ENCODE results near the gene FAM170B. TPM values are rescaled to one million over a fixed set of nuclear protein-coding genes. Genes with fewer than 3 reads are reported as not detected.

Gene FAM170B
- total RNA-seq, 1 donor from 2014 or later, result not detected

DNA sequence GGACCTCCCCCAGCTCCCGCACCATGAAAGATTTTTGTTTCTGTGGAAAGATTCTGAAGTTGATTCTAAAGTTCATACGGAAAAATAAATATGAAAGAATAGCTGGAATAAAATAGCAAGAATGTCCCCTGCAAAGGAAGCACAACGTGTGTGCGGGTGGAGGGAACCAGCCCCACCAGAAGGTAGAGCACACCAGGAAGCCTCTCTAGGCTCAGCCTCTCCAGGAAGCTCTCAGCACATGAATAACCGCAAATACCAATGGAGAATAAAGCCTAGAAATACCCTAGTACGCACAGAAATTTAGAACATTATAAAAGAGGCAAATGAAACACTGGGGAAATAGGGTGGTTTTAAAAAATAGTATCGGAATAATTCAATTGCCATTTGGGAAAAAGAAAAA is 24.6 kb upstream of the FAM170B start:
- peaks cover 7% of the 10 kb centered on the region for H3K4me1 Mint-ChIP-seq (ENCODE audit: low read depth, unreplicated experiment)
- H3K27me3 Mint-ChIP-seq (ENCODE audit: unreplicated experiment), result peaks cover 2% of the 10 kb centered on the region
- TF ChIP-seq, protein P1, sequence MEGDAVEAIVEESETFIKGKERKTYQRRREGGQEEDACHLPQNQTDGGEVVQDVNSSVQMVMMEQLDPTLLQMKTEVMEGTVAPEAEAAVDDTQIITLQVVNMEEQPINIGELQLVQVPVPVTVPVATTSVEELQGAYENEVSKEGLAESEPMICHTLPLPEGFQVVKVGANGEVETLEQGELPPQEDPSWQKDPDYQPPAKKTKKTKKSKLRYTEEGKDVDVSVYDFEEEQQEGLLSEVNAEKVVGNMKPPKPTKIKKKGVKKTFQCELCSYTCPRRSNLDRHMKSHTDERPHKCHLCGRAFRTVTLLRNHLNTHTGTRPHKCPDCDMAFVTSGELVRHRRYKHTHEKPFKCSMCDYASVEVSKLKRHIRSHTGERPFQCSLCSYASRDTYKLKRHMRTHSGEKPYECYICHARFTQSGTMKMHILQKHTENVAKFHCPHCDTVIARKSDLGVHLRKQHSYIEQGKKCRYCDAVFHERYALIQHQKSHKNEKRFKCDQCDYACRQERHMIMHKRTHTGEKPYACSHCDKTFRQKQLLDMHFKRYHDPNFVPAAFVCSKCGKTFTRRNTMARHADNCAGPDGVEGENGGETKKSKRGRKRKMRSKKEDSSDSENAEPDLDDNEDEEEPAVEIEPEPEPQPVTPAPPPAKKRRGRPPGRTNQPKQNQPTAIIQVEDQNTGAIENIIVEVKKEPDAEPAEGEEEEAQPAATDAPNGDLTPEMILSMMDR (IDR thresholded peaks at IDR 0.05; ENCODE audit: partially characterized antibody, unreplicated experiment), result no peak
- H3K9me3 Mint-ChIP-seq (ENCODE audit: unreplicated experiment), result peaks cover 1% of the 10 kb centered on the region
- DNase-seq, result no peak
- no peak overlapping the region for H3K4me3 Mint-ChIP-seq (ENCODE audit: unreplicated experiment)
- no peak overlapping the region for H3K27ac Mint-ChIP-seq (ENCODE audit: unreplicated experiment)
- H3K36me3 Mint-ChIP-seq (ENCODE audit: unreplicated experiment), result no peaks in the 10 kb centered on the region

DNA sequence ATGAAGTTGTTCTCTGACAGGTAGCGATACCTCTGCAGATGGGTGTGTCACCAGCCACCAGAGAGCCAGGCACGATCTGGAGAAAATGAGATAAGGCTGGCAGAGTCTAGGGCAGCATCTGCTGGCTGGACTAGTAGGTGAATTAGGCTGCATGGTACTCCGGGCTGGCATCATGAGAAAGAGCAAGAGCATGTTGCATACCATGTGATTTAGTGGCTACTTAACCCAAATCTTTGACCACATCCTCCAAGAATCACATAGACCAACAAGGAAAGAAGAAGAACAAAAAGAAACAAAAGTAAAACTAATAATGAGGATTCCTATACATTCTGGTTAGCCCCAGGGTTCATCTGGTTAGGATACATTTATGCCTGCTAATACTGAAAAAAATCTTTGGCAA is 23.4 kb upstream of the FAM170B start:
- H3K36me3 Mint-ChIP-seq (ENCODE audit: unreplicated experiment), result no peaks in the 10 kb centered on the region
- H3K27ac Mint-ChIP-seq (ENCODE audit: unreplicated experiment), result no peak overlapping the region
- DNase-seq, result no peak
- H3K4me3 Mint-ChIP-seq (ENCODE audit: unreplicated experiment), result no peak overlapping the region
- H3K27me3 Mint-ChIP-seq (ENCODE audit: unreplicated experiment), result no peaks in the 10 kb centered on the region
- TF ChIP-seq, protein P1 (IDR thresholded peaks at IDR 0.05; ENCODE audit: partially characterized antibody, unreplicated experiment), result no peak
- peaks cover 7% of the 10 kb centered on the region for H3K4me1 Mint-ChIP-seq (ENCODE audit: low read depth, unreplicated experiment)
- H3K9me3 Mint-ChIP-seq (ENCODE audit: unreplicated experiment), result peaks cover 1% of the 10 kb centered on the region

DNA sequence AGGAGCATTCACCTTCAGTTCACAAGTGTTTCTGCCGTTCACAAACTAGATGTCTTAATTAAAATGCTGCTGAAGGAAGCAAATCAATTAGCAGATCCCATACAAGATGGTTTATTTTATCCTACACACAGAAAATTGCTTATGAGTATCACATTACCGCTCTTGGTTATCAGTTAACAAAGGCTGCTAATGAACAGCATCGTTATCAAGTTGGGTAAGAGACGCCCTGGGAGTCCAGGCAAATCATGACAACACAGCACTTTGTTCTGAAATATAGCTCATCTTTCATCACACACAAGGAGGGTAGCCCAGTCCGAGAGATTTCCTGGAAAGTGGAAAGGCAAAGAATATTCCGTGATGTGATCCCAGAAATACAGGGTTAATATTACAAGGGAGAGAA is 20.8 kb upstream of the FAM170B start:
- DNase-seq, result no peak
- no peaks in the 10 kb centered on the region for H3K36me3 Mint-ChIP-seq (ENCODE audit: unreplicated experiment)
- H3K4me3 Mint-ChIP-seq (ENCODE audit: unreplicated experiment), result no peak overlapping the region
- no peaks in the 10 kb centered on the region for H3K9me3 Mint-ChIP-seq (ENCODE audit: unreplicated experiment)
- no peak overlapping the region for H3K27ac Mint-ChIP-seq (ENCODE audit: unreplicated experiment)
- H3K27me3 Mint-ChIP-seq (ENCODE audit: unreplicated experiment), result no peaks in the 10 kb centered on the region
- TF ChIP-seq, protein P1 (IDR thresholded peaks at IDR 0.05; ENCODE audit: partially characterized antibody, unreplicated experiment), result no peak
- peaks cover 7% of the 10 kb centered on the region for H3K4me1 Mint-ChIP-seq (ENCODE audit: low read depth, unreplicated experiment)

DNA sequence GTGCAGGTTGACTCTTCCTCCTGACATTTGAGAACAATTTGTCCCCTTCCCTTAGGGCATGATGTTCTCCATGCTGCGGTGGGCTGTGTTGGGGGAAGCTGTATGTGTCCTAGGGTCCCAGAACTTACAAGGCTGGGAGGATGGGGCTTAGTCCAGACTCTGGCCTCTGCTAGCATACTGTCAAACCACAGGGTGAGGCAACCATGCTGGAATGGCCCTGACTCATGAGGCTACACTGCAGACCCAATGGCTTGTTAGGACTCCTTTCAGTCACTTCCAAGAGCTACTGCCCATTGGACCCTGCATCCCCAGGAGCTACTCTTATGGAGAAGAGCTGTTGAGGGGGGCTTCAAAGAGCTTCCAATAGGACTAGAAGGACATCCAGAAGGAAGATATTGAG is 20.1 kb upstream of the FAM170B start:
- no peaks in the 10 kb centered on the region for H3K9me3 Mint-ChIP-seq (ENCODE audit: unreplicated experiment)
- no peaks in the 10 kb centered on the region for H3K36me3 Mint-ChIP-seq (ENCODE audit: unreplicated experiment)
- no peak for DNase-seq
- TF ChIP-seq, protein P1 (IDR thresholded peaks at IDR 0.05; ENCODE audit: partially characterized antibody, unreplicated experiment), result no peak
- H3K27me3 Mint-ChIP-seq (ENCODE audit: unreplicated experiment), result no peaks in the 10 kb centered on the region
- H3K4me1 Mint-ChIP-seq (ENCODE audit: low read depth, unreplicated experiment), result peaks cover 7% of the 10 kb centered on the region
- H3K27ac Mint-ChIP-seq (ENCODE audit: unreplicated experiment), result no peak overlapping the region
- H3K4me3 Mint-ChIP-seq (ENCODE audit: unreplicated experiment), result no peak overlapping the region

DNA sequence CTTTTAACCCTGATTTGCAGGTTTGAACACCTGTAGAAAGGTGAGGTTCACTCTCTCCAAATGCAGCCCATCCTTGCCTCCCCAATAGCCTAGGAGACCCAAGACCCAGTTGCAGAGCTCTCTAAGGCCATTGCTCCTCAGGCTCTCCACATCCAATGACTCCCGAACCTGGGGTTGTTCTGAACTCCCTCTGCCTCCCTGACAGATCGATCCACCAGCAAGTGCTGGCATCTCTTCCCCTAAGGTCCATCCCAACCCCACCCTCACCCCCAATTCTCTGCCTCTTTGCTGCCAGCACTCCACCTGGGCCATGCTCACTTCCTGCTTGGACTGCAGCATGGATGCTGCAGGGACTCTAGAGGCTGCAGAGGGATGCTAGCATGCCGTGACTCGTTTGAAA is 19.3 kb upstream of the FAM170B start:
- H3K36me3 Mint-ChIP-seq (ENCODE audit: unreplicated experiment), result no peaks in the 10 kb centered on the region
- H3K27ac Mint-ChIP-seq (ENCODE audit: unreplicated experiment), result no peak overlapping the region
- peaks cover 7% of the 10 kb centered on the region for H3K4me1 Mint-ChIP-seq (ENCODE audit: low read depth, unreplicated experiment)
- DNase-seq, result no peak
- TF ChIP-seq, protein P1 (IDR thresholded peaks at IDR 0.05; ENCODE audit: partially characterized antibody, unreplicated experiment), result no peak
- H3K4me3 Mint-ChIP-seq (ENCODE audit: unreplicated experiment), result no peak overlapping the region
- no peaks in the 10 kb centered on the region for H3K27me3 Mint-ChIP-seq (ENCODE audit: unreplicated experiment)
- H3K9me3 Mint-ChIP-seq (ENCODE audit: unreplicated experiment), result peaks cover 2% of the 10 kb centered on the region
